Measurements from ENCODE around the gene ADI1.

DNA sequence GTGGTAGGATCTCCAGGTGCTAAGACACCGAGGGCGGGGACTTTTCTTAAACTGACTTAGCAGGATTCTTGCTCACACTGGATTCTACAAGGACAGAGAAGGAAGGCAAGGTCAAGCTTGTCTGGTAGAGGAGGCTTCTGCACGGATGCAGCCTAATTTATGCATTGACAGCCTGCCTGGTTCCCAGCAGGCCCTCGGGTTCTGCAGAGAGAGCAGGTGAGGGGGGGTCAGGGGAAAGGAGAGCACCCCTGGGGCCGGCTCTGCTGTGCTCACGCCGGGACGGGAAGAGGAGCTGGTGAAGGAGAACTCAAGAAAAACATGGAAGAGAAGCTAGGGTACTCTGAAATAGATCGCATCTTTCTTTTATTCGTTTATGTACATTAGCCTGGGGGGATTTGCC is 46.4 kb downstream of the ADI1 start:
- TF ChIP-seq, protein P1, sequence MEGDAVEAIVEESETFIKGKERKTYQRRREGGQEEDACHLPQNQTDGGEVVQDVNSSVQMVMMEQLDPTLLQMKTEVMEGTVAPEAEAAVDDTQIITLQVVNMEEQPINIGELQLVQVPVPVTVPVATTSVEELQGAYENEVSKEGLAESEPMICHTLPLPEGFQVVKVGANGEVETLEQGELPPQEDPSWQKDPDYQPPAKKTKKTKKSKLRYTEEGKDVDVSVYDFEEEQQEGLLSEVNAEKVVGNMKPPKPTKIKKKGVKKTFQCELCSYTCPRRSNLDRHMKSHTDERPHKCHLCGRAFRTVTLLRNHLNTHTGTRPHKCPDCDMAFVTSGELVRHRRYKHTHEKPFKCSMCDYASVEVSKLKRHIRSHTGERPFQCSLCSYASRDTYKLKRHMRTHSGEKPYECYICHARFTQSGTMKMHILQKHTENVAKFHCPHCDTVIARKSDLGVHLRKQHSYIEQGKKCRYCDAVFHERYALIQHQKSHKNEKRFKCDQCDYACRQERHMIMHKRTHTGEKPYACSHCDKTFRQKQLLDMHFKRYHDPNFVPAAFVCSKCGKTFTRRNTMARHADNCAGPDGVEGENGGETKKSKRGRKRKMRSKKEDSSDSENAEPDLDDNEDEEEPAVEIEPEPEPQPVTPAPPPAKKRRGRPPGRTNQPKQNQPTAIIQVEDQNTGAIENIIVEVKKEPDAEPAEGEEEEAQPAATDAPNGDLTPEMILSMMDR (IDR thresholded peaks at IDR 0.05; ENCODE audit: insufficient read depth, low read depth, low read length) = no peak
- no peak for TF ChIP-seq EZH2 (IDR thresholded peaks at IDR 0.05; ENCODE audit: insufficient read depth, low read length)

Data from astrocyte (in vitro differentiated cells and primary cell).